Lower lobe of right lung (tissue), 2 donors: Measurements from ENCODE around the gene MLC1. TPM values are rescaled to one million over a fixed set of nuclear protein-coding genes. Genes with fewer than 3 reads are reported as not detected.

Experiments
- ATAC-seq, 2 donors: fragments of 200-7000 bp; cut with Tn5 transposase; one replicate each; pipeline ENCODE4 v1.9.1; 2020 to 2022; ENCODE audit warnings: mild to moderate bottlenecking in 2 of 2, moderate library complexity in 2 of 2
- DNase-seq: peaks from one replicate; pipeline ENCODE4 v3.0.0-alpha.2; 2020
- H3K27ac ChIP-seq: fragments of 200-600 bp; one replicate; pipeline ENCODE4 v1.8.0; 2022
- H3K27me3 ChIP-seq: fragments of 200-600 bp; one replicate; pipeline ENCODE4 v1.8.0; 2022; ENCODE audit warnings: low read depth
- H3K36me3 ChIP-seq: fragments of 200-600 bp; one replicate; pipeline ENCODE4 v1.8.0; 2022; ENCODE audit warnings: mild to moderate bottlenecking
- H3K4me1 ChIP-seq: fragments of 200-600 bp; one replicate; pipeline ENCODE4 v1.8.0; 2022
- H3K4me3 ChIP-seq: fragments of 200-600 bp; one replicate; pipeline ENCODE4 v1.8.0; 2022; ENCODE audit warnings: mild to moderate bottlenecking
- H3K9me3 ChIP-seq: fragments of 200-600 bp; one replicate; pipeline ENCODE4 v1.8.0; 2022
- intact Hi-C: fragments of 100-400 bp; cut with DNase I; formaldehyde crosslinking; loops from one replicate; pipeline ENCODE4 v1.11.0; 2022
- total RNA-seq: library from RNA; stranded (reverse); fragmentation: NEBNext Ultra II Directional; extraction: Animal tissue kit (Norgen Biotek cat#: 25700); gene quantifications from one replicate; pipeline ENCODE4 v1.2.1, GENCODE V29; 2021
- TF ChIP-seq, protein P1 (sequence below): fragments of 200-600 bp; IDR thresholded peaks from one replicate; pipeline ENCODE4 v1.8.0; 2022; ENCODE audit warnings: antibody characterized with exemption, mild to moderate bottlenecking
- donor health status: DM: no; HTN: yes; CAD: no; lungs with severe emphysema.

The MLC1 gene
- total RNA-seq, 1 donor from 2014 or later, result 3.2 TPM

DNA sequence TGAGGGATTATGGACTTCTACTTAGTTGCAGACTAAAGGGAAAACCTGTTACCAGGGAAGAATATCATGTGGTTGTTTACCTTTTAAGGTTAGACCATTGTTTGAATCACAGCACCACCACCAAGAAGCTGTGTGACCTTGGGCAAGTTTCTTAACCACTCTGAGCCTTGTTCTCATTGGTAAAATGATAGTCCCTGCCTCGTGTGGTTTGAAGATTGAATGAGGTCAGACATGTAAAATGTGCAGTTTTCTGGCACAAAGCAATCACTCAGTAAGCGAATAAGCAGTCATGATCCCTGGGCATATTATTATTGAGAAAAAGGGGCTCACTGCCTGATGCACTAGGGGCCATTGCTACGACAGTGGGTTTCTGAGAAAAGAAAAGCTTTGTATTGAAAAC is 32.9 kb upstream of the MLC1 start:
- intact Hi-C loops, result no loop called here
- no peak overlapping the region for H3K27ac ChIP-seq
- no peak for ATAC-seq
- H3K4me3 ChIP-seq, result no peak overlapping the region
- peaks cover 22% of the 10 kb centered on the region for H3K4me1 ChIP-seq
- no peaks in the 10 kb centered on the region for H3K36me3 ChIP-seq
- DNase-seq, result no peak
- peaks cover 8% of the 10 kb centered on the region for H3K27me3 ChIP-seq
- H3K9me3 ChIP-seq, result peaks cover 8% of the 10 kb centered on the region
- TF ChIP-seq, protein P1, sequence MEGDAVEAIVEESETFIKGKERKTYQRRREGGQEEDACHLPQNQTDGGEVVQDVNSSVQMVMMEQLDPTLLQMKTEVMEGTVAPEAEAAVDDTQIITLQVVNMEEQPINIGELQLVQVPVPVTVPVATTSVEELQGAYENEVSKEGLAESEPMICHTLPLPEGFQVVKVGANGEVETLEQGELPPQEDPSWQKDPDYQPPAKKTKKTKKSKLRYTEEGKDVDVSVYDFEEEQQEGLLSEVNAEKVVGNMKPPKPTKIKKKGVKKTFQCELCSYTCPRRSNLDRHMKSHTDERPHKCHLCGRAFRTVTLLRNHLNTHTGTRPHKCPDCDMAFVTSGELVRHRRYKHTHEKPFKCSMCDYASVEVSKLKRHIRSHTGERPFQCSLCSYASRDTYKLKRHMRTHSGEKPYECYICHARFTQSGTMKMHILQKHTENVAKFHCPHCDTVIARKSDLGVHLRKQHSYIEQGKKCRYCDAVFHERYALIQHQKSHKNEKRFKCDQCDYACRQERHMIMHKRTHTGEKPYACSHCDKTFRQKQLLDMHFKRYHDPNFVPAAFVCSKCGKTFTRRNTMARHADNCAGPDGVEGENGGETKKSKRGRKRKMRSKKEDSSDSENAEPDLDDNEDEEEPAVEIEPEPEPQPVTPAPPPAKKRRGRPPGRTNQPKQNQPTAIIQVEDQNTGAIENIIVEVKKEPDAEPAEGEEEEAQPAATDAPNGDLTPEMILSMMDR, result no peak

DNA sequence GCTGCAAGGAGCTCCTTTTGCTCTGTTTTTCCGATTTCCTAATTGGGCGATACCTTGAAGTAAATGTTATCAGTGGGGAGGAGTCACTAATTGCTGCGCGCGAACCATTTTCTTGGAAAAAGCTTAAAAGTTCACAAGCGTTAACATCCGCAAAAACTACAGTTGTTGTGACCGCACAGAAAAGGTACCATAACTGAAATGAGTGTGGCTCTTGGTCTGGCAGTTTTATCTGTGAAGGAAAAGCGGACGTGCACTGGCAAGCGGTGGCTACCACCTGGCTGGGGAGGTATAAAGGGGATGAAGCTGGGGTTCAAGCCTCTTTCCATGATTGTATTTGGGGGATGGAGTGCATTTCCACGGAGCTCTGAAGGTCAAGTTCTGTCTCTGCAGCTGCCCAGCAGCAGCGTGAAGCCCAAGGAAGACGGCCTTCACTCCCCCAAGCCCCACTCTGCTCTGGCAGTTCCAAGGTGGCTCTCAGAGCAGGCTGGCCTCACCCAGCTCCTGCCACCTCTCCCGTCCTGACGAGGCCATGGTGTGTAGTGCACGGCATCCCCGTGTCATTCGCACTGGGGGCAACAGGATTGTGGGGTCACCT is 32.0 kb upstream of the MLC1 start:
- TF ChIP-seq, protein P1, result no peak
- H3K36me3 ChIP-seq, result no peaks in the 10 kb centered on the region
- no peaks in the 10 kb centered on the region for H3K9me3 ChIP-seq
- no peak overlapping the region for H3K4me3 ChIP-seq
- peaks cover 10% of the 10 kb centered on the region for H3K27me3 ChIP-seq
- peaks cover 22% of the 10 kb centered on the region for H3K4me1 ChIP-seq
- ATAC-seq, result no peak
- intact Hi-C loops, result no loop called here
- no peak for DNase-seq
- H3K27ac ChIP-seq, result no peak overlapping the region

DNA sequence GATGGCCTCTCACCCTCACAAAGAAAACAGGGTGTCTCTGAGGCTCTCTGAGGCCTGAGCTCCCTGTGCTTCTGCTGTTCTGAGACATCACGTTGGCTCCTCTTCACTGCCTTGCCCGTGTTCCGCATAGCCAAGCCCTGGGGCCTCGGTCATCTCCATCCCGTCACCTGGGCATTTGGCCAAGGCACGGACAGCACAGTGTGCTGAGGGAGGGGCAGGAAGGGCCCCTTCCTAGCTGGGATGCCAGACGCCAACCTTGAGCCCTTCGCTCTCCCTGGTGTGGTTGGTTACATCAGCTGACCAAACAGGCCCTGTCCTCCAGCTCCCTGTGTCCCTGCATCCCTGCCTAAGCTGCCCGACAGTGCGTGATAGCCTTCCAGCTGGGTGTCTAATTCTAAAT is 30.5 kb upstream of the MLC1 start:
- H3K27me3 ChIP-seq, result peaks cover 10% of the 10 kb centered on the region
- intact Hi-C loops, result no loop called here
- peaks cover 22% of the 10 kb centered on the region for H3K4me1 ChIP-seq
- H3K27ac ChIP-seq, result no peak overlapping the region
- H3K36me3 ChIP-seq, result no peaks in the 10 kb centered on the region
- no peak overlapping the region for H3K4me3 ChIP-seq
- peak in 1 of 2 donors; percentile 5 for ATAC-seq
- no peak for DNase-seq
- no peaks in the 10 kb centered on the region for H3K9me3 ChIP-seq
- TF ChIP-seq, protein P1, result no peak

DNA sequence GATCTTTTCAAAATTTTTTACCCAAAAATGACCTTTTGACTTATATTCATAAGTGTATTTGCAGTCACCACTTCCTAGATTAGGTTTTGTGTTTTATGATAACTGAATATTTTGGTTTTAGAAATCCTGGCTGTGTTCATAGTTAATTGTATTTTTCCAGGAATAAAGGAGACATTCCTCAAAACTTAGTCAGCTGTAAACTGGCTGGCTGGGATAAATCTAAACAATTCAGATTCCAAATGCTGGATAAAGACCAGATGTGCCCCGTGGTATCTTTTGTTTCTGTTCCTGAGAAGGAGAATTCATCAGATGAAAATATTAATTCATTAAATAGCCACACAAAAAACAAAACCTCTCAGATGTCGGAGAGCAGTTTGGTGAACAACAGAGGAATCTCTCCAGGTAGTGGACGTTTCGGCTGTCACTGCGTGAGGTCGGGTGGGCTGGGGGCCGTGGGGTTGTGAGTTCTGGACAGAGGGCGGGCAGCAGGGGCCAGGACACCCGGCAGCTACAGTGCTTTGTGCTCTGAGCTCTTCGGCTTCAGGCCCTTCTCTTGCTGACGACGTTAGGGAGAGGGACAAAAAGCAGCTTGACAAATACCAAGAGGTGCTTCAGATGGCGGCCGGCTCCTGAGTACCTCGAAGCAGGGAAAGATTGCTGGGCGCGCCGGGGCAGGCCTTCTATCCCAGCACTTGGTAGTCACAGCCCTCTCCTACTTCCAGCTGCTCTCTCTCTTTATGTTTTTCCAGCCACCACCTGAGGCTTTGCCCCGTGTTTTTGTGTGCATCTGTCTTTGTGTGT is 29.2 kb upstream of the MLC1 start:
- TF ChIP-seq, protein P1, result no peak
- Histone ChIP-seq H3K27ac (peak overlapping the region; percentile 65), H3K27me3 (peaks cover 10% of the 10 kb centered on the region), H3K36me3 (no peaks in the 10 kb centered on the region), H3K4me1 (peaks cover 22% of the 10 kb centered on the region), H3K9me3 (no peaks in the 10 kb centered on the region), H3K4me3 (peak overlapping the region; percentile 19)
- ATAC-seq, result peak; percentile 80 to 84
- intact Hi-C loops, result no loop called here
- DNase-seq, result peak; percentile 78

DNA sequence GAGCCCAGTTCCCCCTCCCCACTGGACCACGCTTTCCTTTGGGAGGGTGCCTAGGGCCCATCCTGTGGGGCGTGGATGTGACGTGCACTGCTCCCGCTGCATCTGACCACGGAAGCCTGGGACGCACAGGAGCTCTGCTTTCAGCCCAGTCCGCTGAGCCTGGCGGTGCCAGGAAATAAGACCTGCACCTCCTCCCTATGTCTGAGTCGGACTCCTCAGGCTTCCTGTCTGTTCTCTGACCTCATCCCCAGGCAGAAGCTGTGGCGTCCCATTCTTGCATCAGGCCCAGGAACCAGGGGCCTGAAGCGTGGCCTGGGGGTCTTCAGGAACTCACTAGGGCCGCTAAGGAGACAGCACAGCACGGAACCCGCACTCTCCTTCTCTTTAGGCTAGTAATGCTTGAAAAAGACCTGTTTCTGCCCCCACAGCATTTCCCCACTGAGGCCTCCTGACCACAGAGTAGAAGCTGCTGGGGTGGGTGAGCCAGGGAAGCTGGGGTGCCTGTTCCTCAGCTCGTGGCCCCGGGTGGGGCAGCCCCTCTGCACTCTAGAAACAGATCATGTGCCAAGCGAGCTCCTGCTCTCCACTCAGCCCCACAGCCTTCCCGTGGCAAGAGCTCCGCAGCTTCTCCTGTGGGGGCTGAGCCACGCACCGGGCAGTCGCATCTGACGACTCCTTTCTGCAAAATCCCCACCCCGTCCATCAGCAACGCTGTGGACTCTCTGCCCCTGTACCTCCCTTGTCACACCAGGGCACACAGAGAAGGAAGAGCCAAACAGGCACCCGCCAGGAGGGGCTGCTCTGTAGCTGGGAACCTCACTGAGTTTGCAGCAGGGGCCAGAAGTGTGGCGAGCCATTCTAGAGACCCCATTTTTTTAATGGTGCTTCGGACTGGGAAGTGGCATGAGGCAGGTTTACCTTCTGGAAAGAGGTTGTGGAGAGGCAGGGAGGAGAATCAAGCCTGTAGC is 27.2 kb upstream of the MLC1 start:
- ATAC-seq (peak; percentile 41 to 43), DNase-seq (no peak)
- intact Hi-C loops, result no loop called here
- H3K4me3 ChIP-seq, result no peak overlapping the region
- TF ChIP-seq, protein P1, result no peak
- no peaks in the 10 kb centered on the region for H3K9me3 ChIP-seq
- no peak overlapping the region for H3K27ac ChIP-seq
- no peaks in the 10 kb centered on the region for H3K36me3 ChIP-seq
- H3K27me3 ChIP-seq, result peaks cover 7% of the 10 kb centered on the region
- H3K4me1 ChIP-seq, result peaks cover 11% of the 10 kb centered on the region
